Suppressor macrophage treated with lipopolysaccharide for 1 hour (primary cell): ENCODE measurements around the gene MPHOSPH8.
A peak's percentile ranks its signal among the peaks of the same experiment; 100 is the strongest.
"Not testable (repeated sequence)": the region's sequence is repeated elsewhere in the genome, so short reads cannot be mapped to it uniquely, and the experiment has no call there.

ENCODE experiments used
- DNase-seq, 3 donors: peaks; one replicate each; pipeline ENCODE4 v3.0.0-alpha.2; 2020 to 2022

Gene MPHOSPH8

GRCh38 chr13:19634256-19634740, 839 bp downstream of the MPHOSPH8 start:
- DNase-seq = peak in 1 of 3 donors; percentile 3

GRCh38 chr13:19635926-19636325, 2.5 kb downstream of the MPHOSPH8 start:
- not testable (repeated sequence) for DNase-seq

GRCh38 chr13:19643652-19644051, 10.2 kb downstream of the MPHOSPH8 start:
- DNase-seq = no peak

- no peak for DNase-seq
These were observed 11.5 kb downstream of the MPHOSPH8 start for GRCh38 chr13:19645000-19645399.

GRCh38 chr13:19646063-19646462, 12.6 kb downstream of the MPHOSPH8 start:
- DNase-seq = no peak

- no peak for DNase-seq
These were observed 17.3 kb downstream of the MPHOSPH8 start for GRCh38 chr13:19650742-19651141.

GRCh38 chr13:19657872-19658591, 24.6 kb downstream of the MPHOSPH8 start:
- no peak for DNase-seq

GRCh38 chr13:19658831-19659230, 25.4 kb downstream of the MPHOSPH8 start:
- no peak for DNase-seq

GRCh38 chr13:19661126-19661525, 27.7 kb downstream of the MPHOSPH8 start:
- no peak for DNase-seq

- no peak for DNase-seq
These were observed 28.1 kb downstream of the MPHOSPH8 start for GRCh38 chr13:19661561-19661960.

- DNase-seq = no peak
These were observed 30.0 kb downstream of the MPHOSPH8 start for GRCh38 chr13:19663416-19663979.

- DNase-seq = no peak
These were observed 31.2 kb downstream of the MPHOSPH8 start for GRCh38 chr13:19664481-19665230.

- DNase-seq = no peak
These were observed 32.0 kb downstream of the MPHOSPH8 start for GRCh38 chr13:19665427-19665859.

GRCh38 chr13:19668778-19669177, 35.3 kb downstream of the MPHOSPH8 start:
- DNase-seq = no peak

GRCh38 chr13:19670147-19670546, 36.7 kb downstream of the MPHOSPH8 start:
- DNase-seq = no peak

- DNase-seq = no peak
These were observed 39.5 kb downstream of the MPHOSPH8 start for GRCh38 chr13:19672990-19673389.

- DNase-seq = no peak
These were observed 40.3 kb downstream of the MPHOSPH8 start for GRCh38 chr13:19673473-19674430.

- DNase-seq = no peak
These were observed 41.4 kb downstream of the MPHOSPH8 start for GRCh38 chr13:19674898-19675297.

- no peak for DNase-seq
These were observed 42.7 kb downstream of the MPHOSPH8 start for GRCh38 chr13:19676168-19676567.

GRCh38 chr13:19680751-19681150, 47.3 kb downstream of the MPHOSPH8 start:
- no peak for DNase-seq

GRCh38 chr13:19681517-19681916, 48.1 kb downstream of the MPHOSPH8 start:
- DNase-seq = no peak

- no peak for DNase-seq
These were observed 51.6 kb downstream of the MPHOSPH8 start for GRCh38 chr13:19685034-19685433.

GRCh38 chr13:19685437-19685836, 52.0 kb downstream of the MPHOSPH8 start:
- no peak for DNase-seq
